Fibroblast of lung (primary cell): Measurements from ENCODE around the gene EXOC2.

Experiments used
- CTCF ChIP-seq, 2 donors: IDR thresholded peaks in 1 of 2; conservative IDR thresholded peaks in 1 of 2; 1 replicate in 1 of 2; 2 replicates in 1 of 2; pipeline ENCODE4 v1.5.1; 2011 to 2012; ENCODE audit warnings: low read length in 2 of 2, control low read depth in 1 of 2, inconsistent platforms in 1 of 2, low read depth in 1 of 2, mild to moderate bottlenecking in 1 of 2
- EZH2 ChIP-seq: IDR thresholded peaks from 2 replicates; pipeline ENCODE4 v1.5.1; 2012; ENCODE audit warnings: low read length, control low read depth, mild to moderate bottlenecking; ENCODE audit errors: missing control alignments

GRCh38 chr6:718345-718744, 25.4 kb upstream of the EXOC2 start:
- TF ChIP-seq CTCF (conservative IDR thresholded peaks at IDR 0.05 in 1 of 2, IDR thresholded peaks at IDR 0.05 in 1 of 2; ENCODE audit: low read depth in 1 of 2, low read length in 2 of 2) (no peak), EZH2 (no peak)
